ENCODE measurements around the gene ARGFX.
"Not testable (repeated sequence)": the region's sequence is repeated elsewhere in the genome, so short reads cannot be mapped to it uniquely, and the experiment has no call there.

Gene ARGFX

DNA sequence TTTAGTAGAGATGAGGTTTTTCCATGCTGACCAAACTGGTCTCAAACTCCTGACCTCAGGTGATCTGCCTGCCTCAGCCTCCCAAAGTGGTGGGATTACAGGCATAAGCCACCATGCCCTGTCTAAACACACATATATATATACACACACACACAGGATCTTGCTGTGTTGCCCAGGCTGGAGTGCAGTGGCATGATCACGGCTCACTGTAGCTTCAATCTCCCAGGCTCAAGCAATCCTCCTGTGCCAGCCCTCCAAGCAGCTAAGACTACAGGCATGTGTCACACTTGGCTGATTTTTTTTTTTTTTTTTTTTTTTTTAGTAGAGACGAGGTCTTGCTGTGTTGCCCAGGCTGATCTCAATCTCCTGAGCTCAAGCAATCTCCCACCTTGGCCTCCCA, 32.2 kb downstream of the ARGFX start:
- not testable (repeated sequence) for DNase-seq (ENCODE audit: low read depth)

GRCh38 chr3:121601212-121601812, 33.6 kb downstream of the ARGFX start:
- DNase-seq (ENCODE audit: low read depth): no peak

DNA sequence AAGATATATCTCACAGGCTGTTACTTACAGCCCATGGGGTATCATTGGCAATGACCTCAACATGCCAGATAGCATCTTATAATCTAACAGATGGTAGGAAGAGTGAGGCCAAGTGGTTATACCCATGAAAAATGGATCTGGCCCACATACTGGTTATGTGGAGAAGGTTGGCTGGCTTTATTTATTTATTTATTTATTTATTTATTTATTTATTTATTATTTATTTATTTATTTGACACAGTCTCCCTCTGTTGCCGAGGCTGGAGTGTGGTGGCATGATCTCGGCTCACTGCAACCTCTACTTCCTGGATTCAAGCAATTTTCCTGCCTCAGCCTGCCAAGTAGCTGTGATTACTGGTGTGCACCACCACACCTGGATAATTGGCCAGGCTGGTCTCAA, 37.0 kb downstream of the ARGFX start:
- DNase-seq (ENCODE audit: low read depth): no peak

DNA sequence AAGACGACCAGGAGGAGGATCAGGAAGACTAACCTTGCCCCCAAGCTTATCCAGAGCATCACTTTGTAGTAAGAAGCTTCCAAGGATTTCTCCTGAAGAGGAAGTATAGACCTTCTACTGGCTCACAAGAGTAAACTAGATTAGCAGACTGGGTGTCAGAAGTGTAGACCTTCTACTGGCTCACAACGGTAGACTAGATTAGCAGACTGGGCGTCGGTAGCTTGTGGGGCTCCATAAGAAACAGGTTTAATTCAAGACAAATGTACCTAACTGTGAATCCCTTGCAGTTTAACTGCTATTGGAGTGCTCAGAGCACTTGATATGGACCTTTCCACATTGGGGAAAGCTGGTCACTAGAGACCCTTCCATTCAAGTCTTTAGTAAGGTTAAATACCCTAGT, 38.4 kb downstream of the ARGFX start:
- DNase-seq (ENCODE audit: low read depth): no peak
